HepG2 (cell line): ENCODE measurements around the gene RAB39A. TPM values are rescaled to one million over a fixed set of nuclear protein-coding genes. Genes with fewer than 3 reads are reported as not detected.

Source experiments
- CHD4 ChIP-seq: fragments of 200-600 bp; sonication (generic); IDR thresholded peaks from 2 replicates; pipeline ENCODE4 v1.7.0; 2017; ENCODE audit warnings: mild to moderate bottlenecking, low read length, borderline replicate concordance
- CREB3 ChIP-seq: sonication (generic); formaldehyde crosslinking; IDR thresholded peaks from 2 replicates; pipeline ENCODE4 v1.5.0; 2020; ENCODE audit warnings: missing genetic modification reagents
- DNMT1 ChIP-seq: sonication (generic); formaldehyde crosslinking; IDR thresholded peaks from 2 replicates; pipeline ENCODE4 v1.5.1; 2020; ENCODE audit warnings: mild to moderate bottlenecking, missing genetic modification reagents
- E2F5 ChIP-seq: sonication (generic); formaldehyde crosslinking; conservative IDR thresholded peaks from 2 replicates; pipeline ENCODE4 v1.4.0; 2020; ENCODE audit warnings: missing genetic modification reagents
- GPN1 ChIP-seq: sonication (generic); formaldehyde crosslinking; IDR thresholded peaks from 2 replicates; pipeline ENCODE4 v1.5.1; 2020; ENCODE audit warnings: missing genetic modification reagents, borderline replicate concordance
- HDAC1 ChIP-seq: sonication (generic); formaldehyde crosslinking; IDR thresholded peaks from 2 replicates; pipeline ENCODE4 v1.5.1; 2020; ENCODE audit warnings: mild to moderate bottlenecking, missing genetic modification reagents
- IKZF1 ChIP-seq: fragments of 450-650 bp; IDR thresholded peaks from 2 replicates; pipeline ENCODE4 v1.7.1; 2016
- MBD4 ChIP-seq: IDR thresholded peaks from 2 replicates; pipeline ENCODE4 v1.6.1; 2012; ENCODE audit warnings: low read length, inconsistent platforms, borderline replicate concordance
- MXI1 ChIP-seq: IDR thresholded peaks from 3 replicates; pipeline ENCODE4 v1.6.1; 2012; ENCODE audit warnings: low read depth, low read length, inconsistent platforms, borderline replicate concordance
- NFIB ChIP-seq: sonication (generic); formaldehyde crosslinking; IDR thresholded peaks from 2 replicates; pipeline ENCODE4 v1.9.0; 2021; ENCODE audit warnings: missing genetic modification reagents, mild to moderate bottlenecking, borderline replicate concordance
- PCBP2 ChIP-seq: fragments of 200-400 bp; formaldehyde crosslinking; optimal IDR thresholded peaks from 2 replicates; pipeline ENCODE3; 2018; ENCODE audit warnings: low read length, low read depth; ENCODE audit not compliant: poor library complexity, severe bottlenecking
- POLR2AphosphoS2 ChIP-seq: IDR thresholded peaks from 2 replicates; pipeline ENCODE4 v1.6.1; 2011; ENCODE audit warnings: low read depth, low read length, improper control_type of control experiment
- RBM39 ChIP-seq: fragments of 200-400 bp; formaldehyde crosslinking; IDR thresholded peaks from one replicate; pipeline ENCODE4 v1.6.1; 2018; ENCODE audit warnings: antibody characterized with exemption, mild to moderate bottlenecking, low read depth, low read length; ENCODE audit not compliant: poor library complexity, severe bottlenecking
- SIX4 ChIP-seq: sonication (generic); formaldehyde crosslinking; IDR thresholded peaks from 2 replicates; pipeline ENCODE4 v1.4.0; 2020; ENCODE audit warnings: missing genetic modification reagents
- USF2 ChIP-seq, 2 experiments: sonication (generic) in 1 of 2; formaldehyde crosslinking in 1 of 2; IDR thresholded peaks; 2 replicates each; pipeline versions ENCODE4 v1.5.1 to v1.6.1; 2011 to 2020; ENCODE audit warnings: borderline replicate concordance in 1 of 2, low read depth in 1 of 2, low read length in 1 of 2, mild to moderate bottlenecking in 1 of 2, missing genetic modification reagents in 1 of 2, moderate library complexity in 1 of 2
- ZKSCAN1 ChIP-seq: fragments of 150-350 bp; IDR thresholded peaks from 2 replicates; pipeline ENCODE4 v1.6.1; 2014; ENCODE audit warnings: low read length
- ZNF225 ChIP-seq: sonication (generic); formaldehyde crosslinking; IDR thresholded peaks from 2 replicates; pipeline ENCODE4 v1.4.0; 2020; ENCODE audit warnings: mild to moderate bottlenecking, missing genetic modification reagents
- ZNF274 ChIP-seq: sonication (generic); formaldehyde crosslinking; IDR thresholded peaks from 2 replicates; pipeline ENCODE4 v1.5.1; 2020; ENCODE audit warnings: mild to moderate bottlenecking, missing genetic modification reagents
- ZNF282 ChIP-seq: fragments of 450-650 bp; IDR thresholded peaks from 2 replicates; pipeline ENCODE4 v1.6.1; 2018; ENCODE audit not compliant: partially characterized antibody
- ZNF33B ChIP-seq: sonication (generic); formaldehyde crosslinking; IDR thresholded peaks from 2 replicates; pipeline ENCODE4 v1.5.1; 2020; ENCODE audit warnings: mild to moderate bottlenecking, missing genetic modification reagents
- ZNF430 ChIP-seq: sonication (generic); formaldehyde crosslinking; IDR thresholded peaks from 2 replicates; pipeline ENCODE4 v1.9.0; 2021; ENCODE audit warnings: mild to moderate bottlenecking, missing genetic modification reagents
- ZNF446 ChIP-seq: sonication (generic); formaldehyde crosslinking; IDR thresholded peaks from 2 replicates; pipeline ENCODE4 v1.5.0; 2020; ENCODE audit warnings: mild to moderate bottlenecking, missing genetic modification reagents
- ZNF451 ChIP-seq: sonication (generic); formaldehyde crosslinking; IDR thresholded peaks from 2 replicates; pipeline ENCODE4 v1.5.0; 2020; ENCODE audit warnings: mild to moderate bottlenecking, missing genetic modification reagents
- ZNF501 ChIP-seq: sonication (generic); formaldehyde crosslinking; IDR thresholded peaks from 2 replicates; pipeline ENCODE4 v1.5.1; 2020; ENCODE audit warnings: mild to moderate bottlenecking, moderate library complexity, missing genetic modification reagents
- ZNF547 ChIP-seq: sonication (generic); formaldehyde crosslinking; IDR thresholded peaks from 2 replicates; pipeline ENCODE4 v1.5.1; 2020; ENCODE audit warnings: mild to moderate bottlenecking, missing genetic modification reagents
- ZNF772 ChIP-seq: sonication (generic); formaldehyde crosslinking; IDR thresholded peaks from 2 replicates; pipeline ENCODE4 v1.5.0; 2020; ENCODE audit warnings: mild to moderate bottlenecking, missing genetic modification reagents
- ZNF782 ChIP-seq: sonication (generic); formaldehyde crosslinking; IDR thresholded peaks from 2 replicates; pipeline ENCODE4 v1.4.0; 2020; ENCODE audit warnings: missing genetic modification reagents, mild to moderate bottlenecking, borderline replicate concordance
- polyA plus RNA-seq, 8 experiments: library from polyadenylated mRNA; depleted of rRNA in 3 of 8; stranded (reverse) in 7 of 8; unstranded in 1 of 8; fragments of >200 nt; fragmentation: Illumina TruSeq in 4 of 8; extraction: Trizol in 4 of 8; gene quantifications; 2 replicates each; pipeline versions ENCODE4 v1.2.1 to v1.2.3, GENCODE V29; 2011 to 2016; ENCODE audit warnings: low read depth in 4 of 8, missing spikeins in 1 of 8, mixed read lengths in 1 of 8; ENCODE audit not compliant: insufficient read depth in 1 of 8
- total RNA-seq, 5 experiments: library from RNA; depleted of rRNA; stranded (reverse); fragments of >200 nt; fragmentation: Illumina TruSeq; extraction: Trizol; gene quantifications; 2 replicates each; pipeline ENCODE4 v1.2.3, GENCODE V29; 2016; ENCODE audit warnings: low read depth in 1 of 5

The RAB39A gene
- total and polyA plus RNA-seq, 2 of the 13 experiments (the other 11 are each of a cell fraction or from before 2014, with no cell fraction given): not detected

- TF ChIP-seq CREB3 (0 out of 2 replicates have a peak, but pooled peaks have one; percentile 46), MXI1 (peak; percentile 50; the same call in 1 of the 3 replicates), RBM39 (peak; percentile 94), ZNF772 (CRISPR knock-in tag) (peak; percentile 94), IKZF1 (no peak), CHD4 (no peak), ZNF274 (peak; percentile 67; the same call in 1 of the 2 replicates), ZNF282 (no peak), GPN1 (CRISPR knock-in tag) (no peak), ZNF446 (CRISPR knock-in tag) (0 out of 2 replicates have a peak, but pooled peaks have one; percentile 70), ZNF430 (CRISPR knock-in tag) (peak; percentile 86), ZNF225 (peak; percentile 72; the same call in 1 of the 2 replicates), ZNF501 (peak; percentile 93), POLR2AphosphoS2 (0 out of 2 replicates have a peak, but pooled peaks have one; percentile 28), ZNF782 (CRISPR knock-in tag) (peak; percentile 29; the same call in 1 of the 2 replicates), ZNF547 (peak; percentile 63; the same call in 1 of the 2 replicates), E2F5 (CRISPR knock-in tag) (0 out of 2 replicates have a peak, but pooled peaks have one; percentile 45), NFIB (CRISPR knock-in tag) (no peak), ZKSCAN1 (no peak), MBD4 (no peak), SIX4 (CRISPR knock-in tag) (peak; percentile 68; the same call in 1 of the 2 replicates), PCBP2 (no peak), ZNF33B (CRISPR knock-in tag) (no peak; the same call in 1 of the 2 replicates), DNMT1 (CRISPR knock-in tag) (no peak; the same call in 1 of the 2 replicates), HDAC1 (CRISPR knock-in tag) (peak; percentile 88), USF2 (IDR thresholded peaks at IDR 0.05; ENCODE audit: low read depth, low read length) (peak; percentile 94), USF2 (CRISPR knock-in tag; IDR thresholded peaks at IDR 0.05; ENCODE audit: borderline replicate concordance) (peak; percentile 98; the same call in 1 of the 2 replicates), ZNF451 (CRISPR knock-in tag) (peak; percentile 91; the same call in 1 of the 2 replicates)
Measured at GRCh38 chr11:108008656-108009496, 80.6 kb downstream of the RAB39A start, which contains the start of gene CUL5 (continued).
